ENCODE measurements around the gene OR2A42.
"Not testable (repeated sequence)": the region's sequence is repeated elsewhere in the genome, so short reads cannot be mapped to it uniquely, and the experiment has no call there.

DNA sequence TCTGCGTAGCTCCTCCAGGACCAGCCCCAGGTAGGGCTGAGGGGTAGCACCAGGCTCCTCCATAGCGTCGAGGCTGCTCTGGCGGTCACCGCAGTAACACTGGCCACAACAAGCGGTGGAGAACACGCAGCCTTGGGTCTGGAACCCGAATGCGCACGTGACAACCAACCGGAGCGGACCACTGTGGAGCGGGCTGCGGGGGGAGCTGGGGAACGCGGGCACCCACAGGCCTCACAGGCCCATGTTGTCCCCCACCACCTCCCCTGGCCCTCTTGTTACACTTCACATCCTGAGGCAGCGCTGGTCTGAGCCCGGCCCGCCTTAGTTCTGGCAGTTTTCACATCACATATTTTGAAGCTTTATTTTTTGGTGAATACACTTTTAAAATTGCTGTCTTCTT, 29.8 kb upstream of the OR2A42 start, which contains the start of gene CTAGE8:
- TF ChIP-seq JUN (IDR thresholded peaks at IDR 0.05; ENCODE audit: borderline replicate concordance, insufficient read depth, insufficient read length, low read depth); CTCF (IDR thresholded peaks at IDR 0.05; ENCODE audit: extremely low read depth in 1 of 2, insufficient read depth in 1 of 2, low read depth in 1 of 2, low read length in 2 of 2); POLR2A (IDR thresholded peaks at IDR 0.05; ENCODE audit: low read depth, low read length); EZH2 (IDR thresholded peaks at IDR 0.05; ENCODE audit: borderline replicate concordance, low read depth, low read length, severe bottlenecking); POLR2AphosphoS5 (IDR thresholded peaks at IDR 0.05; ENCODE audit: insufficient read depth, low read depth, low read length); FOS (IDR thresholded peaks at IDR 0.05; ENCODE audit: borderline replicate concordance, insufficient read depth, low read length): not testable (repeated sequence)

All from endothelial cell of umbilical vein (primary cell).